KG1 (cell line): ENCODE data around the gene NUP62CL.
"Not testable (repeated sequence)": the region's sequence is repeated elsewhere in the genome, so short reads cannot be mapped to it uniquely, and the experiment has no call there.

ENCODE experiments used
- DNase-seq: peaks from one replicate; lab custom pipeline; 2025; lab: John Stamatoyannopoulos, UW

Gene NUP62CL

GRCh38 chrX:107205770-107206696 lies at the start of gene NUP62CL, which contains the start of gene DNAAF6:
NUP62CL (minus strand) TSS chrX:107206433; CDS start chrX:107175146, 31,287 bp downstream.
DNAAF6 (plus strand) TSS chrX:107206611; CDS start chrX:107212876, 6,265 bp downstream.
- no peak for DNase-seq

- DNase-seq, result no peak
Measured at GRCh38 chrX:107228486-107228819, 22.2 kb upstream of the NUP62CL start.

GRCh38 chrX:107227780-107228485 lies 21.7 kb upstream of the NUP62CL start:
- no peak for DNase-seq

- DNase-seq, result no peak
Measured at GRCh38 chrX:107226757-107227156, 20.5 kb upstream of the NUP62CL start.

GRCh38 chrX:107213477-107213876 lies 7.2 kb upstream of the NUP62CL start:
- DNase-seq, result no peak

- no peak for DNase-seq
Measured at GRCh38 chrX:107207943-107208342, 1.7 kb upstream of the NUP62CL start.

GRCh38 chrX:107207089-107207488 lies 856 bp upstream of the NUP62CL start:
- DNase-seq, result no peak

- DNase-seq, result no peak
Measured at GRCh38 chrX:107206697-107207065, 448 bp upstream of the NUP62CL start.

GRCh38 chrX:107204068-107204605 lies 2.1 kb downstream of the NUP62CL start:
- DNase-seq, result no peak

- no peak for DNase-seq
Measured at GRCh38 chrX:107199491-107199890, 6.7 kb downstream of the NUP62CL start.

- DNase-seq, result not testable (repeated sequence)
Measured at GRCh38 chrX:107198074-107198473, 8.2 kb downstream of the NUP62CL start.

GRCh38 chrX:107197319-107197718 lies 8.9 kb downstream of the NUP62CL start:
- no peak for DNase-seq

- DNase-seq, result no peak
Measured at GRCh38 chrX:107171369-107172102, 34.7 kb downstream of the NUP62CL start.

GRCh38 chrX:107168712-107169111 lies 37.5 kb downstream of the NUP62CL start:
- DNase-seq, result no peak

GRCh38 chrX:107168257-107168656 lies 38.0 kb downstream of the NUP62CL start:
- no peak for DNase-seq

GRCh38 chrX:107167163-107167921 lies 38.9 kb downstream of the NUP62CL start:
- no peak for DNase-seq

- not testable (repeated sequence) for DNase-seq
Measured at GRCh38 chrX:107157618-107158017, 48.6 kb downstream of the NUP62CL start.

GRCh38 chrX:107155621-107156430 lies 50.4 kb downstream of the NUP62CL start:
- DNase-seq, result not testable (repeated sequence)

- no peak for DNase-seq
Measured at GRCh38 chrX:107154787-107155620, 51.2 kb downstream of the NUP62CL start.

GRCh38 chrX:107153005-107153404 lies 53.2 kb downstream of the NUP62CL start:
- DNase-seq, result no peak
